ENCODE data around the gene NAT10.
"Not testable (repeated sequence)": the region's sequence is repeated elsewhere in the genome, so short reads cannot be mapped to it uniquely, and the experiment has no call there.

The NAT10 gene

DNA sequence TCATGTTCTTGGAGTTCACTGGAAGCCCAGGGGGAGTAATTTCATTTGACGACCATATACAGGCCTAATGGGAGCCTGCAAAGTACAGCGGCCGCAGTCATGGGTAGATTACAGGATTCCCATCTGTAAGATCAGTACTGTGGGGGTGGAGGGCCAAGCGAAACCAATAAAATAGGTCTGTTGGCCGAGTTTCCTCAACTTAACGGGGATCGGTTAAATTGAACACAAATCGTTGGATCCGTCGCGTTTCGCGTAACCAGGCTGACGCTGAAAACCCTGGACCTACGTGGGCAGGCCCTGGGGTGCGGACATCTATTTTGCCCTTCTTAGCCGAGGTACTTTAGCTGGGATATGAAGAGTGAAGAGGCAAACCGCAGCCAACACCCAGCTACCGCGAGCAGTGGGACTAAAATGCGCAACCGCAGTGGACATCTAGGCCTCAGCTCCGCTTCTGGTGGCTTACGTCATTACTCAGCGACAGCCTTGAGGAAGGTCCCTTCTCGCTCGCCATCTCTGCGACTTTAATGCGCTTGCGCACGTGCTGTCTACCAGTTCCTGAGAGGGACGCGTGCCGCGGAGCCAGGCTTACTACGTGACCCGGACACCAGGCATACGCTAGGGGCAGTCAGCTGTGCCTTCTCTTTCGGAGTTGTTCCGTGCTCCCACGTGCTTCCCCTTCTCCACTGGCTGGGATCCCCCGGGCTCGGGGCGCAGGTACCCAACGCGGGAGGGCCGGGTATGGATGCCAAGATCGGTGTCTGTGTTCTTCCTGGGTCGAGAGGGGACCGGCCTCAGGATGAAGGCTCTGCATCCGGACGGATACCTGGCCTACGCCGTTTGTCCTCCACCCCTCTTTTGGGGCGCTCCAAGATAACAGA is at the start of gene NAT10:
NAT10 (plus strand) TSS at position 551 of the 878 bp plus-strand sequence. CDS start 2,597 bp downstream, outside the sequence.
- DNase-seq: peak; percentile 98

DNA sequence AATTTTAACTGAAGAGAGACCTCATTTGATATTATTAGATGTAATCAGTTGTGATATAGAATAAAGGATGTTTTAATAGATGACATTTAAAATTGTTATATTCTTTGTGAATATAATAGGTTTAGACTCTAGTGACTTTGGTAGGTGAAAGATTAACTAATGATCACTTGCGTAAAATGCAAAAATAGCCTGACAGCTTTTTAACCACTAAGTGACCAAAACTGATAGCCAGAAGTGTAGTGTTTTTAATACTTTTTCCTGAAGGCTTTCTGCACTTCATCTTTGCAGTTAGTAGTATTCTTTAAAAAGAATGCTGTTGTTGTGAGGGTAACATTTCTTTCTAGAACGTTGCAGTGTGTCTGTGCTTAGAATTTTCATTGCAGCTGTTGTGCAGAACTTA is 48.8 kb upstream of the NAT10 start:
- no peak for DNase-seq

DNA sequence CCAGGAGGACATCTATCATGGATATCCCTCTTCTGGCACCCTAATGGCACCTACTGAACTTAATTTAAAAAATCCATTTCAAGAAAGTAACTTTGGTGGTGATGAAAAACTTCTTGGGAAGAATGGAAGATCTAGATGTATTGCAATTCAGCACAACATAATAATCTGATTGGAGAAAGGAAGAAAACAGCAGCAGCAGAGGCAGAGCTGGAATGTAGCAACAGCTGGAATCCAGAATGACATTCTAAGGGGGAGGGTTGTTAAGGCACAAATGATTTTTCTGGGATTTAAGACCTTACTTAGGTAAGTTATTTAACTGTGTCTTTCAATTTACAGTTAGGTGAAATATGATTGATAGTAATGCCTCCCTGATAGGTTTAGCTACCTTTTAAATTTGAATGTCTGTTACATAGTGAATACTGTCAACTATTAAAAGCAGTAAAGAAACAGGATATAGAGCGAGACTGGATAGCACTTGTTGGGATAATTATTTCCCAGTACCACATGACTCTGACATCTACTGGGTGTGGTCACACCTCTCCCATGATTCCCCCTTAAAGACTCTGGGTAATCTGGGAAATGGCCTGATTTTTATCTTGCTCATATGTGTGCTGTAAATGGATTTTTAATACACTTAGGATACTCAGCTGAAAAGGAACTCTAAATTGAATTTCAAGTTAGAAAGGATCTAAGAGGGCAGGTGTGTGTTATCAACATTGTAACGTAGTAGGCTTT is 42.2 kb upstream of the NAT10 start:
- no peak for DNase-seq

DNA sequence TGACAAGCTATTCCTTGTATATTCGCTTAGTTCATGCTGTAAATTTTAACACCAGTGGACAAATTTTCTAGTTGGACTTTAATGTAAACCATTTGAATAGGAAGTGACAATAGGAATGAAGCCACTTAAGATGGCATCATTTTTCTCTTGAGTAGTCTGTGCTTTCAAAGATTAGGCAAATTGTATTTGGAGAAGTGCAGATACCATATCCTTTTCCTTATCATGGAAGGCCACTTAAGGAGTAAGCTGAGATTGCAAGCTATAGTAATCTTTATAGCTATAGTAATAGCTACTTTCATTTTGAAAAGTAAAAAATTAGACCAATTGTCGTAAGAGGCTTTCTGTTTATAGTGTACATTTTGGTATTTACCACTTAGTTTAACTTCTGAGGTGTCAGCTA is 41.1 kb upstream of the NAT10 start:
- no peak for DNase-seq

DNA sequence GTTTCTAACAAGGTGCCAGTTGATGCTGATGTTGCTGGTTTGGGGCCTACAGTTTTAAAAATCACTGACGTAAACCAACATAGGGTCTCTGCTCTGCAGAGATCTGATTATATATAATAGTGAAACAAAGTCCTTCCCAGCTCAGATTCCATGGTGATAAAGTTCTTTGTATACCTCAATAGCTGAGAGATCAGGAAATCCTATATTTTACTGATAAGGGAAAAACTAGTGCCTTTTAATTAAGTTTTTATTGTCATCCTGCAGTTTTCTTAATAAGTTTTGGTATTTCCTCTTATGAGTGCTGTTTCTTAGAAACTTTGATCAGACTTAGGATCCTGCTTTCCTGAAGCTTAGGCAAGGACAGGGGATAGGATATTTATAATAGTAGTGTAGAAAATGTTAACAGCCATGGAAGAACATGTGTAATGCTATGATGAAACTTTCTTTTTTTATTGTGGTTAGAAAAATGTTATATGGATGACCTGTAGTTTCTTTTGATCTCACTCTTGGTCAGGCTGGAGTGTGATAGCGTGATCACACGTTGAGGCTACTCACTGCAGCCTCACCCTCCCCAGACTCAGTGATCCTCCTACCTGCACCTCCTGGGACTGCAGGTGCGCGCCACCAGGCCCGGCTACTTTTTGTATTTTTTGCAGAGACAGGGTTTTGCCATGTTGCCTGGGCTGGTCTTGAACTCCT is 39.8 kb upstream of the NAT10 start:
- DNase-seq: peak; percentile 23

DNA sequence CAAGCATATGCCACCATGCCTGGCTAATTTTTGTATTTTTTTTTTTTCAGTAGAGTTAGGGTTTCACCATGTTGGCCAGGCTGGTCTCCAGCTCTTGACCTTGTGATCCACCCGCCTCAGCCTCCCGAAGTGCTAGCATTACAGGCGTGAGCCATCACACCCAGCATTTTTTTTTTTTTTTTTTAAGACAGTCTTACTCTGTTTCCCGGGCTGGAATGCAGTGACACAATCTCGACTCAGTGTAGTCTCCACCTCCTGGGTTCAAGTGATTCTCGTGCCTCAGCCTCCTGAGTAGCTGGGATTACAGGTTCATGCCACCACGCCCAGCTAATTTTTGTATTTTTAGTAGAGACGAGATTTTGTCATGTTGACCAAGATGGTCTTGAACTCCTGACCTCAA is 38.7 kb upstream of the NAT10 start:
- DNase-seq: not testable (repeated sequence)

DNA sequence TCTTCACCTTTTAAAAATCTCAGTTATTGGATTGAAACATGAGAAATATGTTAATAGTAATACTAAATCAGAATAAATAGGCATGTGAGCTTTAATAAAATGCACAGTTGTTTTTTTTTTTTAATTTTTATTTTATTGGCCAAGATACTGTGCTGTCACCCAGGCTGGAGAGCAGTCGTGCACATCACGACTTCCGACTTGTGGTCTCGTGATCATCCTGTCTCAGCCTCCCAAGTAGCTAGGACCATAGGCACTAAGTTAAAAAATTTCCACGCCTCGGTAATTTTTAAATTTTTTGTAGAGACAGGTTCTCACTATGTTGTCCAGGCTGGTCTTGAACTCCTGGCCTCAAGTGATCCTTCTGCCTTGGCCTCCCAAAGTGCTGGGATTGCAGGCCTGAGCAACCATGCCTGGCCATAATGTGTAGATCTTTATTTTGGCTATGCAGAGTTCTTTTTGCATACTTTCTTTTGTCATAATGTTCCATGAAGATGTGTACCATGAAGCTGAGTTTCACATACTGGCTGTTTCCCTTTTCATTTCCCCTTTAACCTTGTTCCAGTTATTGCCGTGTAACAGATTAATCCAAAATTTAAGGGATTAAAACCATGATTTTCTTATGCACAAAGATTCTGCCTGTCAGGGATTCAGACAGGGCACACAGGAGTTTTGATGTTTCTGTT is 37.9 kb upstream of the NAT10 start:
- no peak for DNase-seq

DNA sequence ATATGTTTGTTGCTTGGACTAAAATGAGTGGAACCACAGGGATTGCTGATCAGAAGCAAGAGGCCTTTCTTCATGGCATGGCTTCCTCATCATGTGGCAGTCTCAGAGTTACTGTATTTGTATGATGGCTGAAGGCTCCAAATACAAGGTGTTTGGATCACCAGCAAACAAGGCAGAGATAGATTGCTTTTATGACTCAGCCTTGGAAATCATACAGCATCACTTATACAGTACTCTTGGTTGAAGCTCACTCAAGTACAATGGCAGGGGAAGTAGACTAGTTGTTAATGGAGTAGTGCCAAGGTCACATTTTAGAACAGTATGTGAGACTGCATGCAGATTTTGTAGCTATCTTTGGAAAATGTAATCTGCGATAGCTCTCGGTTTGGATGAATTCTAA is 37.3 kb upstream of the NAT10 start:
- peak; percentile 5 for DNase-seq

DNA sequence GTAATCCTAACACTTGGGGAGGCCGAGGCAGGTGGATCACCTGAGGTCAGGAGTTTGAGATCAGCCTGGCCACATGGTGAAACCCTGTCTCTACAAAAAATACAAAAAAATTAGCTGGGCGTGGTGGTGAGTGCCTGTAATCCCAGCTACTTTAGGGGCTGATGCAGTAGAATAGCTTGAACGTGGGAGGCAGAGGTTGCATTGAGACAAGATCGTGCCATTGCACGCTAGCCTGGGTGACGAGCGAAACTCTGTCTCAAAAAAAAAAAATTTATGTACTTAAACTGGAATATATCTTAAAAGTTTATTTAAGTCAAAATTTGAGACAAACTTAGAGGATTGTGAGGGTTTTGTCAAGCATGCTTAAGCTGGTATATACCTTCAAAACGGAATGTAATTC is 34.1 kb upstream of the NAT10 start:
- DNase-seq: not testable (repeated sequence)

DNA sequence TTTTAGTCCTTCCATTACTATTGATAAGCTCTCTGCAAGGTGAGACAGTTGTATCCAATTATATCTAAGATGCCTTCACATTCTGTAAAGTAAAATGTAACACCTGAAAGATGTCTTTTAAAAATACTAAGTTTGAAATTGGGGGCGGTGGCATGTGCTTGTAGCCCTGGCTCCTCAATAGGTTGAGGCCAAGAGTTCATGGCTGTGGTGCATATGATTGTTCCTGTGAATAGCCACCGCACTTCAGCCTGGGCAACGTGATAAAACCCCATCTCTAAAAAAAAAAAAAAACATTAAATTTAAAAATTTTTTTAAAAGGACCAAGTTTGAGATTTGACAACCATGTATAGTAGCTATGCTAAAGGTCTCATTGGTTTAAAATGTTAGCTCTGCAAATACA is 33.4 kb upstream of the NAT10 start:
- no peak for DNase-seq

DNA sequence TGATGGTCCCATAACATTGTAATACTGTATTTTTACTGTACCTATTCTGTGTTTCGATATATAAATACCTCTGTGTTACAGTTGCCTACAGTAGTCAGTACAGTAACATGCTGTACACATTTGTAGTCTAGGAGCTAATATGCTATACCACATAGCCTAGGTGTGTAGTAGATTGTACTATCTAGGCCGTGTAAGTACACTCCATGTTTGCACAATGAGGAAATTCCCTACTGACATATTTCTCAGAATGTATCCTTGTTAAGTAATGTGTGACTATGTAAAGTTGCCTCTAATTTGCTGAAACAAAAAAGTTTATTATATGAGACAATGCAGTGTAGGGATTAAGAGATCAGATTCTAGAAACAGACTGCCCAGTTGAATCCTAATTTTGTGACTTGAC is 32.6 kb upstream of the NAT10 start:
- DNase-seq: no peak

DNA sequence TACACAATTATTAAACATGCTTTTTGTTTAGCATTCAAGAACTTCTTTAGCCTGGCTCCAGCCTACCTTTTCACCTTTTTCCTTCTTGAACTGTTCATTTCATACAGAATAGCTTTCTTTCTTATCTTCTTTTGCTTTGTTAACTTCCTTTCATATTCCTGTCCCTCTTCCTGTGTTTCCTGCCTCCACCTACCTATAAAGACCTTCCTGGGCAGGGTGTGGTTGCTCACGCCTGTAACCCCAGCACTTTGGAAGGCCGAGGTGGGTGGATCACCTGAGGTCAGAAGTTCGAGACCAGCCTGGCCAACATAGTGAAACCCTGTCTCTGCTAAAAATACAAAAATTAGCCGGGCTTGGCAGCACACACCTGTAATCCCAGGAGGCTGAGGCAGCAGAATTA is 31.0 kb upstream of the NAT10 start:
- no peak for DNase-seq

DNA sequence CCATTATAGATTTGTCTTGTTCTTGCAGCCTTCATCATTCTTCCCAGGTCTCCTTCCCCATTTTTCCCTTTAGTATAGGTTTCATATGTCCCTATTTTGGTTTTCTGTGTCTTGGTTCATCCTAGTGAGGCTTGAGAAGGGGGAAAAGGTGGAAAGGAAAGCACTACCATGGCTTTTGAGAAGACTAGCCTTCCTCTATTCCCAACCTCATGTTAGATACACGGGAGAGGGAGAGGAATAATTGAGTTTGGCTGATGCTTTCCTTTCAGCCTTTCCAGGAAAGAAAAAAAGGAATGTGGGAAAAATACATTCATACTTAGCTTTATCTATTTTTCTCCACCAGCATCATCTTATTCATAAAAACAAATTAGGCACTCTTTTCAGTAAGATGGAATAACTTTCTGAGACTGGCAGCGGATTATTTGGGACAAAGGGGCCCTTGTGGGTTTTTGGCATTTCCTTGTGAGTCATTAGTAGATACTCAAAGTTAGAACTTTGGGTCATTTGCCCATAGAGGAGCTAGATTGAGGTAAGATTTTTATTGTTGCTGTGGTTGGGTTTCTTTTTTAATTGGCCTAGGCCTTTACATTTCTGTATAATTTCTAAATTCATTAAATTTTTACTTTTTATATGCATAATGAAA is 30.1 kb upstream of the NAT10 start:
- no peak for DNase-seq

DNA sequence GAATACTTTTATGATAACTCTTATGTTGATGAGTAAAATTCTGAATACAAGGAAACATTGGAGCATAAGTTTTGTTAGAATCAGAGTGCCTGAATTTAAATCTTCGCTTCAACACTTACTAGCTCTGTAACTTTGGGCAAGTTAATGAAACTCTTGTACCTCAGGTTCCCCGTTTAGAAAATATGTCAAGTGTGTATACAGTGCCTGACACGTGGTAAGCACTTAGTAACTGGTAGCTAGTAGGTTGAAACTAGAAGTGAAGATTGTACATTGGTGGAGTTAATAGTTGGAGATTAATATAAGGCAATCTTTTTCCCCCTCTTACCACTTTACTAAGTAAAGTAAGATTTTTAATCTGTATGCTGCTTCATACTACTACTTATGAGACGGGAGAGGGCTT is 24.8 kb upstream of the NAT10 start:
- no peak for DNase-seq

DNA sequence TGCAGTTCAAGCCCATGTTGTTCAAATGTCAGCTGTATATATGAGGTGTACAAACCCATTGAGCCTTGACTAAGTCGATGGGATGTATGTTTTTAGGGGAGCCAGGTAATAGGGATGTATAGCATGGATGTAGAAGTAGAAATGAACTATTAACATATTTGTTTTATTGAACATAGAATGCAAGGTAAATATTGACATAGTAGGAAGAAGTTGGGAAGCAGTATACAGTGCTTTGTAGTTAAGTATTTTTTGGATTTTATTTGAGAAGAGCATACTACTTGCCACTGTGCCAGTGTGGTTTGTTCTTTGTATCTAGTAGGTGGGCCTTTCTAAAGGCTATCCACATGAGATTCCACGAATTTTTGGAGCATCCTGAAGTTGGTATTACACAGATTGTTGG is 20.8 kb upstream of the NAT10 start:
- DNase-seq: no peak

DNA sequence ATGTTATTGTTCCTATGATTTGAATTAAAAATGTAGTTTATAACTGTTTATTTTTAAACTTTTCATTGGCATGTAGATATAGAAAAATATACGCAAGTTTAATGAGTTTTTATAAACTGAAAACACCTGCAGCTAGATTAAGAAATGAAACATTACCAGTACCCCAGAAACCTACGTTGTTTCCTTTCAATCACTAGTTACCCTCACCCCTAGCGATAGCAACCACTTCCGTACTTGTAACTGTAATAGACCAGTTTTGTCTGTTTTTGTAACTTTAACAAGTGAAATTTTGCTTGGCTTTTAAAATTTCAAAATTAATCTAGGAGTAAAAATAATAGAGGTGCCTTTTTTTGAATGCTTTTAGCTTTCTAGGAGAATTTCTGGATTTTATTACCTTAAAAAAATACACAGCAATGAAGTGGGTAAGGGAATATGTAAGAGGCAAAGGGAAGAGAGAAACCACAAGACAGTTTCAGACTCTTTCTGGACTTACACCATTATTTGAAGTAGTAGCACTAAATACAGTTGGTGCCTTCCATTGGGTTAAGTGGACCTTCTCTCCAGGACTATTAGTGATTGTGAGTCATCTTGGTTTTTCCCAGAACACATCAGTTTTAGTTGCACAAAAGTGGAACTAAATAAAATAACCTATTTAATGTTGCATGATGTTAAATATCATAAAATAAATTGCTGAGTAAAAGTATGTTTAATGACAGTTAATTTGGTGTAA is 18.7 kb upstream of the NAT10 start:
- no peak for DNase-seq

DNA sequence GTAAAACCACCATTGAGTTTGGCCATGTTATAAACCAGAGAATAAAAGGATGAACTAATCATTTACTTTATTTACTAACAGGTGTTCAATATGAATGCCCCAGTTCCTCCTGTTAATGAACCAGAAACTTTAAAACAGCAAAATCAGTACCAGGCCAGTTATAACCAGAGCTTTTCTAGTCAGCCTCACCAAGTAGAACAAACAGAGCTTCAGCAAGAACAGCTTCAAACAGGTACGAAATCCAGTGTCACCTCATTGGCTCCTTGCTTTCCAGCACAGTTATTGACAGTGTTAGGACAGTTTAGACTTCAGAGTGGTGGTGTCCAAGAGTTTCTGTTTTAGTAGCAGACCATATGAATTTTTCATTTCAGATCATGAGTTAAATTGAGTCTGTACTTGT is 13.6 kb upstream of the NAT10 start:
- DNase-seq: no peak

DNA sequence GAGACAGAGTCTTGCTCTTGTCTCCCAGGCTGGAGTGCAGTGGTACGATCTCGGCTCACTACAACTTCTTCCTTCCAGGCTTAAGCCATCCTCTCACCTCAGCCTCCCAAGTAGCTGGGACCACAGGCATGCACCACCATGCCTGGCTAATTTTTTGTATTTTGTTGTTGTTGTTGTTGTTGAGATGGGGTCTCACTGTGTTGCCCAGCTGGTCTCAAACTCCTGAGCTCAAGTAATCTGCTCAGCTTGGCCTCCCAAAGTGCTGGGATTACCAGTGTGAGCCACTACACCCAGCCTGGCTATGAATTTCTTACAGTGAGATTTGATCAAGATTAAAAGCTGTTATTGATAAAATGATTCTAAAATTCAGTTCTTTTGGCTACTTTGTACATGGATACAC is 10.5 kb upstream of the NAT10 start:
- DNase-seq: not testable (repeated sequence)

DNA sequence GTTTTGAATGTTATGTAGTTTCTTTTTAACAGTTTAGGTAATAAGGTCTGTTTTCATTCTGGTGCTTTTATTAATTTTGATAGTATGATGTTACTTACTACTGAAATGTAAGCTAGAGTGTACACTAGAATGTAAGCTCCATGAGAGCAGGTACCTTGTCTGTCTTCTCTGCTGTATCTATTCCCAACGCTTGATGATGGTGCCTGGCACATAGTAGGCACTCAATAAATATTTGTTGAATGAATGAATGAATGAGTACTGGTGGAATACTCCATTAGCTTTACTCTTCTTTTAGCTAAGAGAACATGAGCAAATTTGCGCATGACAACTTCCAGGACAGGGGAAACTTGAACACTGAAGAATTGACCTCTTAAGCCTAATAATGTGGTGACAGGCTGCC is 6.6 kb upstream of the NAT10 start:
- DNase-seq: no peak

DNA sequence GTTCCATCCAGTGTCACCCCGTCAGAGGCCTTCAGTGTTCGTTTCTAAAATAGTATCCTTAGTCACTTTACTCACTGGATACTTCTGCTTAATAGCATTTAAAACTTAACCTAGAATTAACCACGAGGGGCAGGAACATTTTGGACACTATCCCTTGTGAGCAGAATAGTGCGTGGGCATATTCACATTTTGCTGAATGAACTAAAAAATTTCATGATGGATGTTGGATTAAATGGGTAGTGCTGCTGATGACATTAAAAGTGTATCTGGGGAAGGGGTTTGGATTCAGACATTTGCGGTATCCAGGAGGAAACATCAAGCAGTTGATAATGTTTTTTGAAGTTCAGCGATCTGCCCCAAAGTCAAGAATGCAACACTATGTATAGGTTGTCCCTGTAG is 750 bp upstream of the NAT10 start:
- DNase-seq: no peak

DNA sequence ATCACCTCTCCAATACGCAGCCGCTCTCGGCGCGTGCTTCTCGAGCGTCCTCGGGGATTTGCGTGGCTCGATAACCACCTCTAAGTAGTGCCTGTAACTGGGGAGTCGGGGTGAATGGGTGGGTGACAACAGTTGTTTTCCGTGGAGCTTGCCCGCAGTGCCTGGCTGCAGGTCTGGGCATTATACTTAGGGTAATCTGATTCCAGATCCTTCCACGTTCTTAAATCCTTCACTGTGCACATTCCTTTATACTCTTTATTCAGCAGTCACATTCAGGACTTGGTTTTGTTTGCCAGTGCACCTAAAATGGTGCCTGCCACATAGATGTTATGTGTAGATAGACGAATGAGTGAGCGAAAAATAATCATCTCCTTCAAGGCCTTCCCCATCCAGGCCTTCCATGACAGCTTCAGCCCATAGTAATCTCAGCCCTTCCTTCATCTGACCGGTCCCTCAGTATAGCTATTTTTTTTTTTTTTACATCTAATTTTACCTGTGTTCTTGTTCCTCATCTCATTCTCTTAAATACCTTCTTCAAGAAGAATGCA is 602 bp downstream of the NAT10 start:
- no peak for DNase-seq

All from DMS53 (cell line).